HG03159 (cell line): ENCODE data around the gene TSPAN19.

Source experiments
- ATAC-seq: cut with Tn5 transposase; IDR thresholded peaks from one replicate; pipeline ENCODE4 v1.9.1; 2021; ENCODE audit warnings: mild to moderate bottlenecking, moderate library complexity; ENCODE audit not compliant: unreplicated experiment

TSPAN19 gene

GRCh38 chr12:85002778-85003296, 33.2 kb downstream of the TSPAN19 start:
- ATAC-seq, result no peak

DNA sequence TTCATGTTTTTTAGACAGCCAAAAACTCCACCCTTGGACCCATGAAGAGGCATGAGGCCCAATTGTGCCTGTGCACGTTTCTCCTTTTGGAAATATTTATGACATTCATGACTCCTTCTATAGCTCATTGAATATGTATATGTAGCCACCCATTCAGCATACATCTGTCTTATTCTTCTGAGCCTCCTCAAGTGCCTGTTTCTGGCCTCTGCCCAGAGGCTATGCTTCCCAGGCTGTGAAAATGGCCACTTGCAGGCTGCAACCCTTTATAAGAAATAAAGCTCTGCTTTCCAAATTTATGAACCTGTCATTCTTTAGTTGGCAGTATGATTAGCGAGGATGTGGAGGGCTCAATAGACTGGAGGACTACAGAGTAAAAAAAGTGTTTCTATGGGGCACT, 35.3 kb downstream of the TSPAN19 start:
- no peak for ATAC-seq

DNA sequence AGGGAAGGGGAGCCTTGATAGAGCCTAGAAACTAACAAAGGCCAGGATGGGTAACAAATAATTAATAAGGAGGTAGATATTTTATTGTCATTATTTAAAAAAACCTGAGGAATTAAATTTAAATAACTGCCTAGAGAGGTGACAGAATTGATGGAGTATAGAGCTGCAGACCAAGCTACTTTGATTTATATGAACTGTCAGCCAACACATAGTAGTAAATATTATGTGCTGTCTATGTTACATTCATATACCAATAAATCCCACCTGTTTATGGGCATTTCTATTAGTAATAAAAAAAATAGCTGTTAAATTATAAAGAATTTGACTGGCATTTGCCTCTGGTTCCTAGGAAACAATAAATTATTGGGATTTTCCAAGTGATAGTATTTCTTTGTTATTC, 37.7 kb downstream of the TSPAN19 start:
- no peak for ATAC-seq

- ATAC-seq, result no peak
Observed at GRCh38 chr12:84996759-84997158, 39.3 kb downstream of the TSPAN19 start.

- ATAC-seq, result no peak
Observed at GRCh38 chr12:84995641-84996040, 40.4 kb downstream of the TSPAN19 start.

DNA sequence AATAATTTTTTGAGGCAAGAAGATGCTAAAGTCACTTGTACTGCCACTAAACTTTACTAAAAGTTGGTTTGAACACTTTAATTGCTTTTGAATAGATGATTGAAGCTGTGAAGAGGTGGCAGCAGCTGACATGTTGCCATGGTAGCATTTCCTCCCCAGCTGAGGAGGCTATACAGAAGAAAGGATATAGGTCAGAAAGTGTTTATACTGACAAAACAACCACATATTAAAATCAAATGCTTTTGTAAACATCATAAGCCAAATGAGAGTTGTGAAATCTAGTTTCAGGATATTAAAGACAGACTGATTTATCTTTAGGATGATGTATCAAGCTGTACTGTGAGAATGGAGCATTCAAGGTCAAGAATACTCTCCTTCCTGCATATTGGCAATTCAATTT, 41.7 kb downstream of the TSPAN19 start:
- ATAC-seq, result no peak

- no peak for ATAC-seq
Observed at GRCh38 chr12:84986586-84986985, 49.5 kb downstream of the TSPAN19 start.

DNA sequence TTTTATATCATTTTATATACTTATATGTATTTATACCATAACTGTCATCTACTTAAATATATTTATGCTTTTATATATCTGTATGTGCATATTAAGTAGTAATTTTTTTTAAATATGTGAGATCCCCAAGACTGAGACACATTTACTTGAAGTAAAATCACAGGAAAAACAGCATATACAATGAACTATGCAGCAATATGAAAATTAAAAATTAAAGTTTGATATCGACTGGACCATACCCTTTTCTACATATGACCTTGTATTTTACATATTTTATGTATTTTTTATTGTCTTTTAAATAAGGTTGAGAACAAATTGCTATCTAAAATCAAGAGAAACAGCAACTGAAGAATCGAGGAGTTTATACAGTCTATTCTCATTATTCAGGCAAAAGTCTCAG, 50.0 kb downstream of the TSPAN19 start:
- no peak for ATAC-seq

- no peak for ATAC-seq
Observed at GRCh38 chr12:84983289-84983688, 52.8 kb downstream of the TSPAN19 start.

GRCh38 chr12:84982888-84983287, 53.2 kb downstream of the TSPAN19 start:
- ATAC-seq, result no peak

- no peak for ATAC-seq
Observed at GRCh38 chr12:84978921-84979320, 57.2 kb downstream of the TSPAN19 start.

GRCh38 chr12:84976133-84976532, 59.9 kb downstream of the TSPAN19 start:
- ATAC-seq, result no peak

GRCh38 chr12:84974155-84974815, 61.8 kb downstream of the TSPAN19 start:
- no peak for ATAC-seq

DNA sequence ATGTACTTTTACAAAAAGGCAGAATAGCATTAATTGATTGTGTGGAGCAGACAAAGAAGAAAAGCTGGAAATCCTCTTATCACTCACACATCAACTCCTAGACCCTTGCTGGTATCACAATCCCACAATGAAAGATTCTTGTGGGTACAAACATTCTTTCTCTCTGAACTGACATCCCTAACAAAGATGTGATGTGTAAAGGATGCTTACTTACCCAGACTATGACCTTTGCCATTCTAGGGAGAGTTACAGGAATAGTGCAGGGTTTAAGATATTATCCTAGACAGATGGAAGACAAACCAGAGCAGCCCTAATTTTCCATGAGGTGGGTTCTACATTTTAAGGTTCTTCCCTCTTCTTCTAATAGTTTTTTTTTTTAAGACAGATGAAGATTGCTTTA, 63.1 kb downstream of the TSPAN19 start:
- no peak for ATAC-seq

DNA sequence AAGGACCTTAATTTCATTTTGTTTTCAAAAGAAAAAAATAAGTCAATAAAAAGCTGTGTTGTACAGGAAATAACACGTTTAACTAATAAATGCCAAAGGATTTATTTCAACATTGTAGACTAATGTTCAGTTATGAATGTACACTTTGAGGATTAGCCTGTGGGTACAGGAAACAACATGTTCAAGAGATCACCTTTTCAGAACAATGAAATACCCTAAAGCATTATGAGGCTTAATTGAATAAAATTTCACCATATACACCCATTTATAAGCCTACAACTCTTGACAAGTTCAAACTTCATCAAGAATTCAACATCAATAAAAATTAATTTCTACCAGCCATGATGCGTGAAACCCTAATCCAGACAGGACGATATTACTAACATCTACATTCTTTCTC, 66.9 kb downstream of the TSPAN19 start:
- ATAC-seq, result no peak
